Coronary artery (tissue), 2 donors: ENCODE results near the gene ANKFN1.

Experiments
- DNase-seq: peaks from one replicate; pipeline ENCODE4 v3.0.0-alpha.2; 2017; ENCODE audit warnings: low spot score
- H3K27ac ChIP-seq, 2 donors: fragments of 200-600 bp; sonication (generic); one replicate each; pipeline ENCODE4 v1.5.1; 2016 to 2019
- H3K4me3 ChIP-seq: fragments of 200-600 bp; sonication (generic); 2 replicates; pipeline ENCODE4 v1.5.1; 2016; ENCODE audit warnings: mild to moderate bottlenecking, moderate library complexity
- CTCF ChIP-seq: fragments of 200-600 bp; sonication (generic); IDR thresholded peaks from one replicate; pipeline ENCODE4 v1.5.1; 2019; ENCODE audit warnings: antibody characterized with exemption

ANKFN1 gene

GRCh38 chr17:56514899-56515298 is 361.6 kb downstream of the ANKFN1 start:
- no peak for DNase-seq
- Histone ChIP-seq H3K4me3 (no peak overlapping the region), H3K27ac (no peak overlapping the region)
- TF ChIP-seq CTCF = no peak

- Histone ChIP-seq H3K4me3 (no peak overlapping the region), H3K27ac (no peak overlapping the region)
- DNase-seq = no peak
- no peak for TF ChIP-seq CTCF
Measured at GRCh38 chr17:56521414-56522141, 368.3 kb downstream of the ANKFN1 start.

GRCh38 chr17:56523042-56523441 is 369.8 kb downstream of the ANKFN1 start:
- no peak overlapping the region for H3K27ac ChIP-seq
- no peak for TF ChIP-seq CTCF
- DNase-seq = no peak
- no peak overlapping the region for H3K4me3 ChIP-seq

- TF ChIP-seq CTCF = no peak
- H3K27ac ChIP-seq = no peak overlapping the region
- DNase-seq = no peak
- H3K4me3 ChIP-seq = no peak overlapping the region
Measured at GRCh38 chr17:56528696-56529095, 375.4 kb downstream of the ANKFN1 start.

- no peak for TF ChIP-seq CTCF
- no peak for DNase-seq
- H3K27ac ChIP-seq = no peak overlapping the region
Measured at GRCh38 chr17:56532926-56533325, 379.7 kb downstream of the ANKFN1 start.

GRCh38 chr17:56536766-56537165 is 383.5 kb downstream of the ANKFN1 start:
- no peak overlapping the region for H3K27ac ChIP-seq
- H3K4me3 ChIP-seq = no peak overlapping the region
- no peak for DNase-seq
- no peak for TF ChIP-seq CTCF

More at GRCh38 chr17:56532926-56533325, 379.7 kb downstream of the ANKFN1 start:
- no peak overlapping the region for H3K4me3 ChIP-seq

GRCh38 chr17:56540836-56541235 is 387.6 kb downstream of the ANKFN1 start:
- DNase-seq = no peak
- no peak overlapping the region for H3K4me3 ChIP-seq
- TF ChIP-seq CTCF = no peak
- H3K27ac ChIP-seq = no peak overlapping the region
